Keratinocyte (primary cell): ENCODE measurements around the gene FZD4. TPM values are rescaled to one million over a fixed set of nuclear protein-coding genes. Genes with fewer than 3 reads are reported as not detected.
A peak's percentile ranks its signal among the peaks of the same experiment; 100 is the strongest.

ENCODE experiments used
- DNase-seq: peaks from one replicate; pipeline ENCODE4 v3.0.0-alpha.2; 2011; ENCODE audit warnings: low read depth, missing footprints, low spot score
- FAIRE-seq: peaks from 2 replicates; lab custom pipeline; 2011; peaks lifted over from hg19 to GRCh38; lab: Jason Lieb, UNC
- H2AFZ ChIP-seq: 2 replicates; pipeline ENCODE4 v1.6.0; 2012; ENCODE audit warnings: low read length, control low read depth, inconsistent platforms; ENCODE audit not compliant: control insufficient read depth
- H3K27ac ChIP-seq: 2 replicates; pipeline ENCODE4 v1.5.1; 2011; ENCODE audit warnings: low read length; ENCODE audit not compliant: control insufficient read depth, insufficient read depth
- H3K27me3 ChIP-seq: 3 replicates; pipeline ENCODE4 v1.6.0; 2011; ENCODE audit warnings: low read length; ENCODE audit not compliant: control insufficient read depth, insufficient read depth; ENCODE audit errors: extremely low read depth
- H3K36me3 ChIP-seq, 2 experiments: 2 replicates in 1 of 2; 3 replicates in 1 of 2; pipeline ENCODE4 v1.5.1; 2011; ENCODE audit warnings: low read length in 2 of 2, mild to moderate bottlenecking in 1 of 2; ENCODE audit not compliant: control insufficient read depth in 2 of 2, insufficient read depth in 2 of 2; ENCODE audit errors: extremely low read depth in 1 of 2
- H3K4me1 ChIP-seq: 3 replicates; pipeline ENCODE4 v1.5.1; 2011; ENCODE audit warnings: low read length; ENCODE audit not compliant: control insufficient read depth, insufficient read depth; ENCODE audit errors: extremely low read depth
- H3K4me2 ChIP-seq: 3 replicates; pipeline ENCODE4 v1.6.0; 2011; ENCODE audit warnings: low read depth, low read length; ENCODE audit not compliant: control insufficient read depth, insufficient read depth; ENCODE audit errors: extremely low read depth
- H3K4me3 ChIP-seq, 3 experiments: fragments of 200-600 bp in 1 of 3; sonication (generic) in 1 of 3; 2 replicates in 2 of 3; 3 replicates in 1 of 3; pipeline ENCODE4 v1.5.1; 2011 to 2016; ENCODE audit warnings: low read length in 3 of 3, mild to moderate bottlenecking in 3 of 3, control low read depth in 2 of 3, inconsistent platforms in 1 of 3, low read depth in 1 of 3, mixed read lengths in 1 of 3, mixed run types in 1 of 3, moderate library complexity in 1 of 3; ENCODE audit not compliant: control insufficient read depth in 2 of 3, insufficient read depth in 2 of 3; ENCODE audit errors: extremely low read depth in 1 of 3
- H3K79me2 ChIP-seq: 2 replicates; pipeline ENCODE4 v1.6.0; 2012; ENCODE audit warnings: low read length; ENCODE audit not compliant: control insufficient read depth, insufficient read depth
- H3K9ac ChIP-seq: 3 replicates; pipeline ENCODE4 v1.6.0; 2011; ENCODE audit warnings: low read length; ENCODE audit not compliant: control insufficient read depth, insufficient read depth; ENCODE audit errors: extremely low read depth
- H3K9me1 ChIP-seq: 3 replicates; pipeline ENCODE4 v1.6.0; 2011; ENCODE audit warnings: low read length; ENCODE audit not compliant: control insufficient read depth, insufficient read depth; ENCODE audit errors: extremely low read depth
- H3K9me3 ChIP-seq: 2 replicates; pipeline ENCODE4 v1.5.1; 2012; ENCODE audit warnings: low read depth, low read length; ENCODE audit not compliant: control insufficient read depth
- H4K20me1 ChIP-seq: 3 replicates; pipeline ENCODE4 v1.6.0; 2011; ENCODE audit warnings: low read length; ENCODE audit not compliant: control insufficient read depth, insufficient read depth; ENCODE audit errors: extremely low read depth
- CTCF ChIP-seq, 3 experiments: IDR thresholded peaks in 1 of 3; conservative IDR thresholded peaks in 1 of 3; optimal IDR thresholded peaks in 1 of 3; 2 replicates in 2 of 3; 3 replicates in 1 of 3; pipeline versions ENCODE3 to v1.5.1; 2011; ENCODE audit warnings: low read length in 3 of 3, mild to moderate bottlenecking in 3 of 3, moderate library complexity in 2 of 3, control low read depth in 1 of 3, inconsistent platforms in 1 of 3; ENCODE audit not compliant: insufficient read depth in 2 of 3; ENCODE audit errors: extremely low read depth in 1 of 3
- EZH2 ChIP-seq: IDR thresholded peaks from one replicate; pipeline ENCODE4 v1.6.1; 2012; ENCODE audit warnings: inconsistent platforms, mild to moderate bottlenecking, low read length, moderate library complexity
- dilution Hi-C: fragments of 300-500 bp; cut with MboI; formaldehyde crosslinking; loops from one replicate; pipeline ENCODE4 v1.7.0; 2020; ENCODE audit warnings: low sequenced_read_pairs; ENCODE audit not compliant: extremely low pct_ligation_motif_present
- polyA plus RNA-seq, 5 experiments: library from polyadenylated mRNA; depleted of rRNA in 3 of 5; stranded (reverse) in 3 of 5; stranded (forward) in 1 of 5; unstranded in 1 of 5; fragments of >200 nt; gene quantifications; 1 replicate in 1 of 5; 2 replicates in 3 of 5; 3 replicates in 1 of 5; pipeline versions ENCODE4 v1.2.1 to v1.2.3, GENCODE V29; 2011 to 2012; ENCODE audit warnings: missing spikeins in 2 of 5, low read depth in 1 of 5, low replicate concordance in 1 of 5

FZD4 gene
- polyA plus RNA-seq, 1 donor (not counting 4 experiments of a cell fraction or from before 2014, with no cell fraction given): 0.56 TPM

- Histone ChIP-seq H2AFZ (peak overlapping the region; percentile 70), H4K20me1 (no peaks in the 10 kb centered on the region), H3K27me3 (no peaks in the 10 kb centered on the region), H3K79me2 (no peaks in the 10 kb centered on the region), H3K9me3 (no peaks in the 10 kb centered on the region), H3K4me3 (peak overlapping the region; percentile 40 to 61 (median 60)), H3K36me3 (no peaks in the 10 kb centered on the region), H3K27ac (no peak overlapping the region), H3K4me2 (peak overlapping the region; percentile 68), H3K9ac (peak overlapping the region; percentile 38), H3K4me1 (no peaks in the 10 kb centered on the region), H3K9me1 (no peaks in the 10 kb centered on the region)
- DNase-seq (no peak), FAIRE-seq (no peak)
- dilution Hi-C loops: no loop called here
- TF ChIP-seq EZH2 (peak; percentile 27), CTCF (optimal IDR thresholded peaks at IDR 0.05 in 1 of 3, IDR thresholded peaks at IDR 0.05 in 1 of 3, conservative IDR thresholded peaks at IDR 0.05 in 1 of 3; ENCODE audit: extremely low read depth in 1 of 3, insufficient read depth in 2 of 3, low read length in 3 of 3) (no peak)
These were observed 705 bp downstream of the FZD4 start for GRCh38 chr11:86954269-86955110.

GRCh38 chr11:86952221-86952875 is 2.8 kb downstream of the FZD4 start:
- H2AFZ ChIP-seq: no peak overlapping the region
- no peaks in the 10 kb centered on the region for H3K9me1 ChIP-seq
- dilution Hi-C loops: no loop called here
- H3K4me2 ChIP-seq: no peak overlapping the region
- DNase-seq: no peak
- H3K36me3 ChIP-seq: no peaks in the 10 kb centered on the region
- no peak overlapping the region for H3K9ac ChIP-seq
- no peak overlapping the region for H3K27ac ChIP-seq
- H3K9me3 ChIP-seq: no peaks in the 10 kb centered on the region
- H3K79me2 ChIP-seq: no peaks in the 10 kb centered on the region
- no peak for TF ChIP-seq CTCF (optimal IDR thresholded peaks at IDR 0.05 in 1 of 3, IDR thresholded peaks at IDR 0.05 in 1 of 3, conservative IDR thresholded peaks at IDR 0.05 in 1 of 3; ENCODE audit: extremely low read depth in 1 of 3, insufficient read depth in 2 of 3, low read length in 3 of 3)
- TF ChIP-seq EZH2: no peak
- no peaks in the 10 kb centered on the region for H3K4me1 ChIP-seq
- H3K27me3 ChIP-seq: no peaks in the 10 kb centered on the region
- H4K20me1 ChIP-seq: no peaks in the 10 kb centered on the region
- FAIRE-seq: no peak
- no peak overlapping the region for H3K4me3 ChIP-seq
